HepG2 (cell line): ENCODE measurements around the gene ATAD3A. TPM values are rescaled to one million over a fixed set of nuclear protein-coding genes. Genes with fewer than 3 reads are reported as not detected.

Experiments
- ATAC-seq: fragments of 200-7000 bp; cut with Tn5 transposase; 3 replicates; pipeline ENCODE4 v1.9.1; 2020; ENCODE audit warnings: mild to moderate bottlenecking, moderate library complexity
- BruUV-seq: library from RNA; stranded (reverse); fragments of 400-500 nt; replicated peaks from 2 replicates; lab custom pipeline; 2021; lab: Mats Ljungman, UMichigan
- CTCF ChIA-PET: fragments of 300-600 bp; formaldehyde crosslinking; extraction: SDS; loops from one replicate; lab custom pipeline; 2021; ENCODE audit warnings: low total read pairs, inconsistent platforms, low intra/inter-chr PET ratio; lab: Yijun Ruan, JAX
- POLR2A ChIA-PET: fragments of 350-600 bp; sonication (Branson Sonifier 250); formaldehyde crosslinking; loops from one replicate; lab custom pipeline; 2020; ENCODE audit warnings: antibody characterized with exemption, inconsistent platforms; lab: Yijun Ruan, JAX
- DNase-seq: peaks from one replicate; pipeline ENCODE4 v3.0.0-alpha.2; 2015; ENCODE audit warnings: low spot score
- FAIRE-seq: peaks from 3 replicates; lab custom pipeline; 2011; peaks lifted over from hg19 to GRCh38; lab: Jason Lieb, UNC
- H2AFZ ChIP-seq: one replicate; pipeline ENCODE4 v1.6.1; 2011; ENCODE audit warnings: low read length, inconsistent platforms
- H3K27ac ChIP-seq: fragments of 300-600 bp; 3 replicates; pipeline ENCODE4 v1.8.0; 2011; ENCODE audit warnings: mixed run types, mild to moderate bottlenecking, mixed read lengths, low read length, inconsistent platforms; ENCODE audit not compliant: insufficient read depth; ENCODE audit errors: extremely low read length
- H3K27me3 ChIP-seq, 2 experiments: fragments of 200-600 bp in 1 of 2; 2 replicates in 1 of 2; 3 replicates in 1 of 2; pipeline versions ENCODE4 v1.6.0 to v1.8.0; 2011; ENCODE audit warnings: low read length in 2 of 2, mild to moderate bottlenecking in 2 of 2, moderate library complexity in 2 of 2, inconsistent platforms in 1 of 2; ENCODE audit not compliant: insufficient read depth in 2 of 2, control insufficient read depth in 1 of 2
- H3K36me3 ChIP-seq, 2 experiments: fragments of 200-600 bp in 1 of 2; replicated peaks in 1 of 2; 2 replicates in 1 of 2; 3 replicates in 1 of 2; pipeline versions ENCODE4 v1.5.1 to v1.8.0; 2011; ENCODE audit warnings: low read length in 2 of 2, inconsistent platforms in 1 of 2; ENCODE audit not compliant: insufficient read depth in 2 of 2, control insufficient read depth in 1 of 2
- H3K4me1 ChIP-seq: 2 replicates; pipeline ENCODE4 v1.5.1; 2012; ENCODE audit warnings: low read length, inconsistent platforms; ENCODE audit not compliant: insufficient read depth
- H3K4me2 ChIP-seq: 2 replicates; pipeline ENCODE4 v1.6.0; 2011; ENCODE audit warnings: low read depth, low read length, inconsistent platforms
- H3K4me3 ChIP-seq, 3 experiments: fragments of 200-600 bp in 1 of 3; sonication (generic), shearing (Covaris generic) in 1 of 3; replicated peaks in 1 of 3; 2 replicates each; pipeline ENCODE4 v1.5.1; 2011 to 2016; ENCODE audit warnings: low read length in 3 of 3, inconsistent platforms in 2 of 3, low read depth in 2 of 3, mild to moderate bottlenecking in 2 of 3, control low read depth in 1 of 3, mixed read lengths in 1 of 3; ENCODE audit not compliant: insufficient read depth in 1 of 3
- H3K79me2 ChIP-seq: one replicate; pipeline ENCODE4 v1.6.1; 2011; ENCODE audit warnings: low read length, inconsistent platforms; ENCODE audit not compliant: insufficient read depth
- H3K9ac ChIP-seq: 2 replicates; pipeline ENCODE4 v1.6.0; 2011; ENCODE audit warnings: mild to moderate bottlenecking, low read depth, low read length, inconsistent platforms; ENCODE audit not compliant: insufficient read depth
- H3K9me3 ChIP-seq: 2 replicates; pipeline ENCODE4 v1.5.1; 2012; ENCODE audit warnings: mild to moderate bottlenecking, low read length
- H4K20me1 ChIP-seq: 2 replicates; pipeline ENCODE4 v1.6.0; 2011; ENCODE audit warnings: inconsistent platforms, mild to moderate bottlenecking, low read length, moderate library complexity; ENCODE audit not compliant: insufficient read depth
- AGO2 ChIP-seq: fragments of 200-400 bp; formaldehyde crosslinking; optimal IDR thresholded peaks from 2 replicates; pipeline ENCODE3; 2017; ENCODE audit warnings: mild to moderate bottlenecking, low read depth, low read length, moderate library complexity
- DR1 ChIP-seq: sonication (generic); formaldehyde crosslinking; IDR thresholded peaks from 2 replicates; pipeline ENCODE4 v1.8.0; 2021; ENCODE audit warnings: mild to moderate bottlenecking, missing genetic modification reagents, inconsistent platforms
- HNRNPLL ChIP-seq: fragments of 200-400 bp; formaldehyde crosslinking; IDR thresholded peaks from 2 replicates; pipeline ENCODE4 v1.6.1; 2017; ENCODE audit warnings: mild to moderate bottlenecking, low read depth, low read length; ENCODE audit not compliant: poor library complexity, severe bottlenecking
- KDM3A ChIP-seq: IDR thresholded peaks from 2 replicates; pipeline ENCODE4 v1.6.1; 2018; ENCODE audit warnings: low read depth, missing compliant biosample characterization
- NR1H2 ChIP-seq: sonication (generic); formaldehyde crosslinking; IDR thresholded peaks from 2 replicates; pipeline ENCODE4 v1.8.1; 2022; ENCODE audit warnings: low read depth, missing genetic modification reagents, borderline replicate concordance
- WIZ ChIP-seq: sonication (generic); formaldehyde crosslinking; IDR thresholded peaks from 2 replicates; pipeline ENCODE4 v1.5.1; 2020; ENCODE audit warnings: mild to moderate bottlenecking, missing genetic modification reagents
- ZNF839 ChIP-seq: sonication (generic); formaldehyde crosslinking; IDR thresholded peaks from 2 replicates; pipeline ENCODE4 v1.4.0; 2020; ENCODE audit warnings: missing genetic modification reagents, mild to moderate bottlenecking, borderline replicate concordance
- ZNF878 ChIP-seq: sonication (generic); formaldehyde crosslinking; IDR thresholded peaks from 2 replicates; pipeline ENCODE4 v1.8.1; 2023; ENCODE audit warnings: mild to moderate bottlenecking, missing genetic modification reagents, moderate library complexity
- ZNF883 ChIP-seq: sonication (generic); formaldehyde crosslinking; IDR thresholded peaks from 2 replicates; pipeline ENCODE4 v1.5.1; 2020; ENCODE audit warnings: mild to moderate bottlenecking, missing genetic modification reagents; ENCODE audit errors: not compliant biosample characterization
- WGBS: methylation state at CpG from one replicate; pipeline ENCODE4 v1.1.6; 2017; ENCODE audit warnings: low lambda C conversion rate; 5-methylcytosine and 5-hydroxymethylcytosine counted together
- in situ Hi-C: cut with HindIII; loops from 2 replicates; pipeline ENCODE4 v1.10.0; 2017; ENCODE audit warnings: low pct_unique_long_range_greater_than_20kb; ENCODE audit not compliant: extremely low pct_ligation_motif_present
- intact Hi-C: fragments of 100-400 bp; cut with micrococcal nuclease; formaldehyde crosslinking; loops from one replicate; pipeline ENCODE4 v1.10.0; 2022; ENCODE audit not compliant: unreplicated experiment
- polyA plus RNA-seq, 8 experiments: library from polyadenylated mRNA; depleted of rRNA in 3 of 8; stranded (reverse) in 7 of 8; unstranded in 1 of 8; fragments of >200 nt; fragmentation: Illumina TruSeq in 4 of 8; extraction: Trizol in 4 of 8; gene quantifications; 2 replicates each; pipeline versions ENCODE4 v1.2.1 to v1.2.3, GENCODE V29; 2011 to 2016; ENCODE audit warnings: low read depth in 4 of 8, missing spikeins in 1 of 8, mixed read lengths in 1 of 8; ENCODE audit not compliant: insufficient read depth in 1 of 8
- total RNA-seq, 5 experiments: library from RNA; depleted of rRNA; stranded (reverse); fragments of >200 nt; fragmentation: Illumina TruSeq; extraction: Trizol; gene quantifications; 2 replicates each; pipeline ENCODE4 v1.2.3, GENCODE V29; 2016; ENCODE audit warnings: low read depth in 1 of 5
- TF ChIP-seq, protein P1 (sequence below): sonication (generic); formaldehyde crosslinking; IDR thresholded peaks from 2 replicates; pipeline ENCODE4 v1.4.0; 2020; ENCODE audit warnings: missing genetic modification reagents
- TF ChIP-seq, protein P2 (sequence below): sonication (generic); formaldehyde crosslinking; IDR thresholded peaks from 2 replicates; pipeline ENCODE4 v1.4.0; 2020; ENCODE audit warnings: low read depth, missing genetic modification reagents
- TF ChIP-seq, protein P3 (sequence below): sonication (generic); formaldehyde crosslinking; IDR thresholded peaks from 2 replicates; pipeline ENCODE4 v1.5.0; 2020; ENCODE audit warnings: mild to moderate bottlenecking, low read depth, missing genetic modification reagents, borderline replicate concordance

Gene ATAD3A
- total and polyA plus RNA-seq, 2 of the 13 experiments (the other 11 are each of a cell fraction or from before 2014, with no cell fraction given) = 10.6 to 49.0 TPM

DNA sequence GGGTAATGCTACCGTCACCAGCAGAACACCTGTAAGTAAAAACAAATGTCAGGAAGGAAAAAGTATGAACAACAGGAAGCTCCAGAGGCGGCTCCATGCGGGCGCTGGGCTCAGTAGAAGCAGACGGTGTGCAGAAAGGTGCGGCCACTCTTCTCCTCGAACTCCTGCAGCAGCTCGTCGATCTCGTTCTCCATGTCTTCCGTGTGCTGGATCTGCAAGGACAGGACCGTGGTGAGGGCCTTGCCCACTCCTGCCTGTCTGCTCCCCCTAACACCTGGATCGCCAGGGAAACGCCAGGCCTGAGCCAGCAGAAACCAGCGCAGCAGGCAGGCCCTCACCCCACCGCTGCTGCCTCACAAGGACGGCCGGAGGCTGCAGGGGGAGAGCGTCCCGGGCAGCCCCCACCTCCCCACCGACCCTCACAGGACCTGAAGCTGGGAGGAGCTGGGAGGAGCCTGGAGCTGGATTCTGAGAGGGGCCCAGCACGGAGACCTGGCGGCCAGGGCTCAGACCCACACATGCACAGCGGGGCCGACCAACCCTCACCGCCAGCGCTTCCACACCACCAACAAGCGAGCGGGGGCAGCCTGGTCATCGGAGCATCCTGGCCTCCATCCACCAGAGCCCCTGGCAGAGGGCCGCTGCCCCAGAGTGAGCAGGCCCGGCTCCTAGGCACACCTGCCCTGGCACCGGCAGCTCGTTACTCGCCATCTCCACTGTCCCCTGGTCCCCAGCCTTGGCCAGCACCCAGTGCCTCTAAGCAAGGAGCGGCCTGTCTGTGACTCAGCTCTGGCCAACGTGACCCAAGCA lies 30.2 kb downstream of the ATAD3A start:
- ATAC-seq = no peak
- 96% methylated on average over 36 of the region's 37 CpGs for WGBS
- in situ Hi-C loops (no loop called here), intact Hi-C loops (no loop called here)
- Histone ChIP-seq H3K27ac (no peak overlapping the region), H2AFZ (no peak overlapping the region), H3K9ac (no peak overlapping the region), H3K36me3 (peaks cover 5 to 14% of the 10 kb centered on the region in 2 experiments; a peak in 4 of 5 replicates), H4K20me1 (no peaks in the 10 kb centered on the region), H3K4me2 (no peak overlapping the region), H3K9me3 (no peaks in the 10 kb centered on the region), H3K27me3 (no peaks in the 10 kb centered on the region), H3K79me2 (no peaks in the 10 kb centered on the region), H3K4me1 (no peaks in the 10 kb centered on the region), H3K4me3 (no peak overlapping the region)
- POLR2A ChIA-PET = no interaction called here
- no peak for FAIRE-seq
- TF ChIP-seq, protein P1, sequence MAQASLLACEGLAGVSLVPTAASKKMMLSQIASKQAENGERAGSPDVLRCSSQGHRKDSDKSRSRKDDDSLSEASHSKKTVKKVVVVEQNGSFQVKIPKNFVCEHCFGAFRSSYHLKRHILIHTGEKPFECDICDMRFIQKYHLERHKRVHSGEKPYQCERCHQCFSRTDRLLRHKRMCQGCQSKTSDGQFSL (CRISPR knock-in tag) = no peak
- TF ChIP-seq NR1H2 (CRISPR knock-in tag) (no peak), ZNF883 (CRISPR knock-in tag) (no peak), AGO2 (peak; percentile 33), KDM3A (CRISPR knock-in tag) (no peak), ZNF878 (CRISPR knock-in tag) (no peak), WIZ (CRISPR knock-in tag) (no peak), DR1 (CRISPR knock-in tag) (no peak), ZNF839 (CRISPR knock-in tag) (no peak), HNRNPLL (peak; percentile 29)
- TF ChIP-seq, protein P2, sequence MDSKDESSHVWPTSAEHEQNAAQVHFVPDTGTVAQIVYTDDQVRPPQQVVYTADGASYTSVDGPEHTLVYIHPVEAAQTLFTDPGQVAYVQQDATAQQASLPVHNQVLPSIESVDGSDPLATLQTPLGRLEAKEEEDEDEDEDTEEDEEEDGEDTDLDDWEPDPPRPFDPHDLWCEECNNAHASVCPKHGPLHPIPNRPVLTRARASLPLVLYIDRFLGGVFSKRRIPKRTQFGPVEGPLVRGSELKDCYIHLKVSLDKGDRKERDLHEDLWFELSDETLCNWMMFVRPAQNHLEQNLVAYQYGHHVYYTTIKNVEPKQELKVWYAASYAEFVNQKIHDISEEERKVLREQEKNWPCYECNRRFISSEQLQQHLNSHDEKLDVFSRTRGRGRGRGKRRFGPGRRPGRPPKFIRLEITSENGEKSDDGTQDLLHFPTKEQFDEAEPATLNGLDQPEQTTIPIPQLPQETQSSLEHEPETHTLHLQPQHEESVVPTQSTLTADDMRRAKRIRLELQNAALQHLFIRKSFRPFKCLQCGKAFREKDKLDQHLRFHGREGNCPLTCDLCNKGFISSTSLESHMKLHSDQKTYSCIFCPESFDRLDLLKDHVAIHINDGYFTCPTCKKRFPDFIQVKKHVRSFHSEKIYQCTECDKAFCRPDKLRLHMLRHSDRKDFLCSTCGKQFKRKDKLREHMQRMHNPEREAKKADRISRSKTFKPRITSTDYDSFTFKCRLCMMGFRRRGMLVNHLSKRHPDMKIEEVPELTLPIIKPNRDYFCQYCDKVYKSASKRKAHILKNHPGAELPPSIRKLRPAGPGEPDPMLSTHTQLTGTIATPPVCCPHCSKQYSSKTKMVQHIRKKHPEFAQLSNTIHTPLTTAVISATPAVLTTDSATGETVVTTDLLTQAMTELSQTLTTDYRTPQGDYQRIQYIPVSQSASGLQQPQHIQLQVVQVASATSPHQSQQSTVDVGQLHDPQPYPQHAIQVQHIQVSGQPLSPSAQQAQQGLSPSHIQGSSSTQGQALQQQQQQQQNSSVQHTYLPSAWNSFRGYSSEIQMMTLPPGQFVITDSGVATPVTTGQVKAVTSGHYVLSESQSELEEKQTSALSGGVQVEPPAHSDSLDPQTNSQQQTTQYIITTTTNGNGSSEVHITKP (CRISPR knock-in tag) = no peak
- TF ChIP-seq, protein P3, sequence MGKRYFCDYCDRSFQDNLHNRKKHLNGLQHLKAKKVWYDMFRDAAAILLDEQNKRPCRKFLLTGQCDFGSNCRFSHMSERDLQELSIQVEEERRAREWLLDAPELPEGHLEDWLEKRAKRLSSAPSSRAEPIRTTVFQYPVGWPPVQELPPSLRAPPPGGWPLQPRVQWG (CRISPR knock-in tag) = no peak
- DNase-seq = no peak
- CTCF ChIA-PET = no interaction called here
- BruUV-seq = no TSS peak
